SK-N-SH (cell line): ENCODE measurements around the gene CEP295NL.

Experiments used
- GATA2 ChIP-seq: sonication (generic); formaldehyde crosslinking; IDR thresholded peaks from 2 replicates; pipeline ENCODE4 v1.5.0; 2020; ENCODE audit warnings: mild to moderate bottlenecking, missing genetic modification reagents
- MXI1 ChIP-seq: IDR thresholded peaks from 2 replicates; pipeline ENCODE4 v1.6.1; 2012; ENCODE audit warnings: mild to moderate bottlenecking, low read depth, low read length, improper control_type of control experiment
- RCOR1 ChIP-seq: fragments of 150-350 bp; IDR thresholded peaks from 2 replicates; pipeline ENCODE4 v1.6.1; 2017; ENCODE audit warnings: antibody characterized with exemption, low read length
- YY1 ChIP-seq: IDR thresholded peaks from 2 replicates; pipeline ENCODE4 v1.4.0; 2012; ENCODE audit warnings: low read depth, mild to moderate bottlenecking
- TF ChIP-seq, protein P1 (sequence below): fragments of 200-600 bp; sonication (generic); IDR thresholded peaks from 2 replicates; pipeline ENCODE4 v1.6.1; 2017; ENCODE audit warnings: antibody characterized with exemption, mild to moderate bottlenecking, moderate library complexity

DNA sequence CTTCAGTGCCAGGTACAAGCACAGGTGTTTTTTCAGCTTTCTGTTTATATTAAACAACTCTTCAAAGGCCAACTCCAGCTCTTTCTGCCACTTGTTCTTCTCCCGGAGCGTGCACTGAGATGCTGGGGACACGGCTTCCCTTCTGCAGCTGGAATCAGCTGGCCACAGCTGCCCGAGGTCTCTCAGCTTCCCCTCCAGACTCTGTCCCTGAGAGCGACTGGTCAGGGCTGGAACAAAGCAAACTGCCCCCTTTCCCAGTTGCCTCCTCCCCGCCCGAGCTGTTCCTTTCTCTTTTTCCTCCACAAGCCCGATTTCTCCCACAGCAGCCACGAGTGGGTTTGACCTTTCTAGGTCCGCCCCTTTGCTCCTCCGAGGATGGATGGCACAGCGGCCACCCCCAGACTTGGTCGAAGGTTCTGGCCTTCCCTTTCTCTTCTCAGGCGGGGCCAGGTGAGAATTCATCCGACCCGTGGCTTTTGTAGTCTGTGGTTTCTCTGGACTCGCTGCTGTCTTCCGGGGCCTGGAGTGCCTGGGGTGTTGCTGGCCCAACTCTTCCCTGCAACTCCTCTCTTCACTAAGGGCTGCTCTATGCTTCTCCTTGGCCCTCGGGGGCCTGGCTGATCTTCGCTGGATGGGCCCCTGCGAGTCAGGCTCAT is 11.5 kb downstream of the CEP295NL start:
- no peak for TF ChIP-seq GATA2 (CRISPR knock-in tag)
- TF ChIP-seq, protein P1, sequence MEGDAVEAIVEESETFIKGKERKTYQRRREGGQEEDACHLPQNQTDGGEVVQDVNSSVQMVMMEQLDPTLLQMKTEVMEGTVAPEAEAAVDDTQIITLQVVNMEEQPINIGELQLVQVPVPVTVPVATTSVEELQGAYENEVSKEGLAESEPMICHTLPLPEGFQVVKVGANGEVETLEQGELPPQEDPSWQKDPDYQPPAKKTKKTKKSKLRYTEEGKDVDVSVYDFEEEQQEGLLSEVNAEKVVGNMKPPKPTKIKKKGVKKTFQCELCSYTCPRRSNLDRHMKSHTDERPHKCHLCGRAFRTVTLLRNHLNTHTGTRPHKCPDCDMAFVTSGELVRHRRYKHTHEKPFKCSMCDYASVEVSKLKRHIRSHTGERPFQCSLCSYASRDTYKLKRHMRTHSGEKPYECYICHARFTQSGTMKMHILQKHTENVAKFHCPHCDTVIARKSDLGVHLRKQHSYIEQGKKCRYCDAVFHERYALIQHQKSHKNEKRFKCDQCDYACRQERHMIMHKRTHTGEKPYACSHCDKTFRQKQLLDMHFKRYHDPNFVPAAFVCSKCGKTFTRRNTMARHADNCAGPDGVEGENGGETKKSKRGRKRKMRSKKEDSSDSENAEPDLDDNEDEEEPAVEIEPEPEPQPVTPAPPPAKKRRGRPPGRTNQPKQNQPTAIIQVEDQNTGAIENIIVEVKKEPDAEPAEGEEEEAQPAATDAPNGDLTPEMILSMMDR = no peak
- no peak for TF ChIP-seq MXI1
- no peak for TF ChIP-seq YY1
- TF ChIP-seq RCOR1 = no peak
